ENCODE data around the gene NHERF1. TPM values are rescaled to one million over a fixed set of nuclear protein-coding genes. Genes with fewer than 3 reads are reported as not detected.

NHERF1 gene
- total RNA-seq, 1 donor from 2014 or later = 108 TPM

GRCh38 chr17:74740641-74741387 lies 7.6 kb upstream of the NHERF1 start:
- H3K4me1 Mint-ChIP-seq (ENCODE audit: low read depth) = peaks cover 29% of the 10 kb centered on the region
- H3K27me3 Mint-ChIP-seq (ENCODE audit: low read depth) = peaks cover 25% of the 10 kb centered on the region
- no peaks in the 10 kb centered on the region for H3K36me3 Mint-ChIP-seq (ENCODE audit: low read depth)
- H3K27ac Mint-ChIP-seq (ENCODE audit: unreplicated experiment) = no peak overlapping the region
- DNase-seq (ENCODE audit: low spot score) = peak; percentile 72
- no peak overlapping the region for H3K4me3 Mint-ChIP-seq (ENCODE audit: unreplicated experiment)
- no peak for TF ChIP-seq CTCF (IDR thresholded peaks at IDR 0.05)
- H3K9me3 Mint-ChIP-seq (ENCODE audit: low read depth) = no peaks in the 10 kb centered on the region

- Mint-ChIP-seq H3K4me1 (ENCODE audit: low read depth) (peaks cover 32% of the 10 kb centered on the region), H3K27me3 (ENCODE audit: low read depth) (peaks cover 17% of the 10 kb centered on the region), H3K4me3 (ENCODE audit: unreplicated experiment) (no peak overlapping the region), H3K9me3 (ENCODE audit: low read depth) (no peaks in the 10 kb centered on the region), H3K36me3 (ENCODE audit: low read depth) (no peaks in the 10 kb centered on the region), H3K27ac (ENCODE audit: unreplicated experiment) (no peak overlapping the region)
- TF ChIP-seq CTCF (IDR thresholded peaks at IDR 0.05) = no peak
- DNase-seq (ENCODE audit: low spot score) = no peak
Measured at GRCh38 chr17:74742153-74742515, 6.3 kb upstream of the NHERF1 start.

- H3K4me1 Mint-ChIP-seq (ENCODE audit: low read depth) = peaks cover 27% of the 10 kb centered on the region
- H3K9me3 Mint-ChIP-seq (ENCODE audit: low read depth) = no peaks in the 10 kb centered on the region
- no peaks in the 10 kb centered on the region for H3K36me3 Mint-ChIP-seq (ENCODE audit: low read depth)
- H3K27ac Mint-ChIP-seq (ENCODE audit: unreplicated experiment) = no peak overlapping the region
- peaks cover 11% of the 10 kb centered on the region for H3K27me3 Mint-ChIP-seq (ENCODE audit: low read depth)
- peak; percentile 54 for DNase-seq (ENCODE audit: low spot score)
- TF ChIP-seq CTCF (IDR thresholded peaks at IDR 0.05) = no peak
- H3K4me3 Mint-ChIP-seq (ENCODE audit: unreplicated experiment) = no peak overlapping the region
Measured at GRCh38 chr17:74742978-74743545, 5.4 kb upstream of the NHERF1 start.

GRCh38 chr17:74743755-74744154 lies 4.7 kb upstream of the NHERF1 start:
- Mint-ChIP-seq H3K36me3 (ENCODE audit: low read depth) (no peaks in the 10 kb centered on the region), H3K4me1 (ENCODE audit: low read depth) (peaks cover 26% of the 10 kb centered on the region), H3K9me3 (ENCODE audit: low read depth) (no peaks in the 10 kb centered on the region), H3K4me3 (ENCODE audit: unreplicated experiment) (no peak overlapping the region), H3K27me3 (ENCODE audit: low read depth) (peaks cover 8% of the 10 kb centered on the region), H3K27ac (ENCODE audit: unreplicated experiment) (no peak overlapping the region)
- no peak for DNase-seq (ENCODE audit: low spot score)
- no peak for TF ChIP-seq CTCF (IDR thresholded peaks at IDR 0.05)

- H3K27me3 Mint-ChIP-seq (ENCODE audit: low read depth) = peaks cover 2% of the 10 kb centered on the region
- no peak for DNase-seq (ENCODE audit: low spot score)
- no peaks in the 10 kb centered on the region for H3K36me3 Mint-ChIP-seq (ENCODE audit: low read depth)
- H3K9me3 Mint-ChIP-seq (ENCODE audit: low read depth) = no peaks in the 10 kb centered on the region
- H3K27ac Mint-ChIP-seq (ENCODE audit: unreplicated experiment) = no peak overlapping the region
- H3K4me1 Mint-ChIP-seq (ENCODE audit: low read depth) = peaks cover 26% of the 10 kb centered on the region
- no peak for TF ChIP-seq CTCF (IDR thresholded peaks at IDR 0.05)
- H3K4me3 Mint-ChIP-seq (ENCODE audit: unreplicated experiment) = no peak overlapping the region
Measured at GRCh38 chr17:74744349-74744713, 4.1 kb upstream of the NHERF1 start.

Data from chondrocyte (in vitro differentiated cells).